Heart right ventricle (tissue), 16 donors: ENCODE measurements around the gene UPF3B. TPM values are rescaled to one million over a fixed set of nuclear protein-coding genes. Genes with fewer than 3 reads are reported as not detected.
"Not testable (repeated sequence)": the region's sequence is repeated elsewhere in the genome, so short reads cannot be mapped to it uniquely, and the experiment has no call there.

Source experiments
- ATAC-seq, 8 donors: fragments of 200-7000 bp; cut with Tn5 transposase; one replicate each; pipeline ENCODE4 v1.9.1; 2020; ENCODE audit warnings: mild to moderate bottlenecking in 8 of 8, moderate library complexity in 8 of 8, moderate number of reproducible peaks in 1 of 8
- DNase-seq, 2 donors: peaks; one replicate each; pipeline ENCODE4 v3.0.0-alpha.2; 2020
- H3K27ac ChIP-seq, 10 donors: fragments of 200-600 bp; sonication (generic) in 2 of 10; one replicate each; pipeline versions ENCODE4 v1.5.0 to v1.8.0; 2020 to 2022; ENCODE audit warnings: mild to moderate bottlenecking in 3 of 10
- H3K27me3 ChIP-seq, 7 donors: fragments of 200-600 bp; one replicate each; pipeline ENCODE4 v1.8.0; 2021 to 2022; ENCODE audit warnings: mild to moderate bottlenecking in 2 of 7
- H3K36me3 ChIP-seq, 9 donors: fragments of 200-600 bp; sonication (generic) in 1 of 9; one replicate each; pipeline versions ENCODE4 v1.5.0 to v1.8.0; 2020 to 2022; ENCODE audit warnings: mild to moderate bottlenecking in 2 of 9
- H3K4me1 ChIP-seq, 9 donors: fragments of 200-600 bp; sonication (generic) in 1 of 9; one replicate each; pipeline versions ENCODE4 v1.5.0 to v1.8.0; 2020 to 2022; ENCODE audit warnings: mild to moderate bottlenecking in 4 of 9
- H3K4me3 ChIP-seq, 10 donors: fragments of 200-600 bp; sonication (generic) in 2 of 10; one replicate each; pipeline versions ENCODE4 v1.5.0 to v1.8.0; 2020 to 2022; ENCODE audit warnings: mild to moderate bottlenecking in 7 of 10, moderate library complexity in 2 of 10
- H3K9me3 ChIP-seq, 11 donors: fragments of 200-600 bp in 10 of 11; sonication (generic) in 2 of 11; one replicate each; pipeline versions ENCODE4 v1.5.0 to v1.8.0; 2013 to 2022; ENCODE audit warnings: mild to moderate bottlenecking in 2 of 11, control low read depth in 1 of 11, moderate library complexity in 1 of 11
- CTCF ChIP-seq, 9 donors: fragments of 200-600 bp; sonication (generic) in 2 of 9; IDR thresholded peaks; one replicate each; pipeline versions ENCODE4 v1.5.0 to v1.8.0; 2021 to 2022; ENCODE audit warnings: antibody characterized with exemption in 9 of 9, mild to moderate bottlenecking in 5 of 9, moderate library complexity in 1 of 9
- WGBS, 2 donors: extraction: QIAGEN DNeasy Blood & Tissue Kit; methylation state at CpG; one replicate each; pipeline ENCODE4 v1.1.7; 2013; ENCODE audit warnings: inconsistent platforms in 1 of 2; 5-methylcytosine and 5-hydroxymethylcytosine counted together
- intact Hi-C, 10 donors: fragments of 100-400 bp; cut with DNase I; formaldehyde crosslinking; loops; one replicate each; pipeline versions ENCODE4 v1.11.1 to v1.14.2; 2022
- polyA plus RNA-seq, 2 donors: library from polyadenylated mRNA; stranded (reverse); fragments of 200-250 nt; gene quantifications; one replicate each; pipeline ENCODE4 v1.2.3, GENCODE V29; 2013
- total RNA-seq, 10 donors: library from RNA; stranded (reverse); fragmentation: NEBNext Ultra II Directional in 3 of 10; extraction: Animal tissue kit (Norgen Biotek cat#: 25700) in 3 of 10; gene quantifications; one replicate each; pipeline versions ENCODE4 v1.2.1 to v1.2.4, GENCODE V29; 2021 to 2023
- donor health status: Arrhythmogenic right ventricular cardiomyopathy.
- donor health status: ischemic (EF 13 %, LVEDD 7.1; RV severe dilation, severe dysfunction).
- donor health status: healthy with polysubstance abuse.
- donor health status: DM: no; HTN: yes; CAD: no.
- donor health status: DM: no; HTN: no; CAD: no.
- donor health status: ischemic (EF 25% LVEDD 6.9; RV normal size, moderate dysfunction).
- donor health status: ischemic (EF 25% LVEDD 5.7; RV mildly dilated, moderate dysfunction).
- donor health status: healthy.
- donor health status: DM: yes; HTN: yes; CAD: no.
- donor health status: Ischemic cardiomyopathy.
- donor health status: ischemic (EF 35%, LVEDD 5.7; RV mildly dilated, moderate dysfunction).
- donor health status: nonischemic (EF 11% LVEDD 7.7; RV severe dilation, severe dysfunction).
- donor health status: DM: yes; HTN: yes; CAD: no.
- donor health status: PGD.
- donor health status: ischemic (EF 29% LVEDD 5.4; RV normal size, mild dysfunction).
- donor health status: nonischemic (EF 23%, LVEDD 6.1; RV moderate dilation, normal function).

Gene UPF3B
- total and polyA plus RNA-seq, 12 donors: 2.4 to 15.1 (median 3.2) TPM

GRCh38 chrX:119828446-119828845 lies 24.3 kb downstream of the UPF3B start:
- intact Hi-C loops: no loop called here
- no peaks in the 10 kb centered on the region for H3K9me3 ChIP-seq
- WGBS, 2 donors: 94 to 97% methylated on average over 5 of the region's 5 CpGs
- ATAC-seq (no peak), DNase-seq (no peak)
- no peaks in the 10 kb centered on the region for H3K4me1 ChIP-seq
- H3K27ac ChIP-seq: no peak overlapping the region
- TF ChIP-seq CTCF (IDR thresholded peaks at IDR 0.05): no peak
- H3K4me3 ChIP-seq: no peak overlapping the region
- H3K36me3 ChIP-seq: peaks cover 0 to 35% (median 0%) of the 10 kb centered on the region in 9 donors
- H3K27me3 ChIP-seq: no peaks in the 10 kb centered on the region

GRCh38 chrX:119826399-119826959 lies 26.3 kb downstream of the UPF3B start:
- Histone ChIP-seq H3K4me3 (no peak overlapping the region), H3K36me3 (peaks cover 0 to 17% (median 0%) of the 10 kb centered on the region in 9 donors), H3K27ac (no peak overlapping the region), H3K27me3 (no peaks in the 10 kb centered on the region), H3K4me1 (no peaks in the 10 kb centered on the region), H3K9me3 (no peaks in the 10 kb centered on the region)
- no peak for ATAC-seq
- 78 to 83% methylated on average over 7 of the region's 7 CpGs for WGBS, 2 donors
- no peak for TF ChIP-seq CTCF (IDR thresholded peaks at IDR 0.05)
- intact Hi-C loops: no loop called here
- DNase-seq: no peak

- DNase-seq, H3K36me3 ChIP-seq, H3K9me3 ChIP-seq, intact Hi-C loops, H3K27me3 ChIP-seq, H3K27ac ChIP-seq, H3K4me3 ChIP-seq, ATAC-seq, H3K4me1 ChIP-seq: not testable (repeated sequence)
- WGBS, 2 donors: 80% methylated on average over 1 of the region's 5 CpGs; no CpG with 5 or more reads in 1 of the 2 donors
Observed at GRCh38 chrX:119824221-119824620, 28.5 kb downstream of the UPF3B start.

GRCh38 chrX:119821703-119822102 lies 31.1 kb downstream of the UPF3B start:
- ATAC-seq, H3K4me1 ChIP-seq, H3K27me3 ChIP-seq, H3K27ac ChIP-seq, H3K36me3 ChIP-seq, intact Hi-C loops, H3K4me3 ChIP-seq, DNase-seq, H3K9me3 ChIP-seq: not testable (repeated sequence)
- WGBS, 2 donors: 72 to 83% methylated on average over 3 of the region's 3 CpGs

GRCh38 chrX:119817130-119817690 lies 35.6 kb downstream of the UPF3B start:
- no peaks in the 10 kb centered on the region for H3K36me3 ChIP-seq
- no peaks in the 10 kb centered on the region for H3K27me3 ChIP-seq
- H3K4me1 ChIP-seq: no peaks in the 10 kb centered on the region
- 83 to 88% methylated on average over 6 of the region's 6 CpGs for WGBS, 2 donors
- intact Hi-C loops: no loop called here
- H3K4me3 ChIP-seq: no peak overlapping the region
- H3K27ac ChIP-seq: no peak overlapping the region
- DNase-seq: no peak
- no peak for TF ChIP-seq CTCF (IDR thresholded peaks at IDR 0.05)
- H3K9me3 ChIP-seq: no peaks in the 10 kb centered on the region
- no peak for ATAC-seq
